Measurements from ENCODE around the gene SH3BP5.

- TF ChIP-seq CTCF (conservative IDR thresholded peaks at IDR 0.05 in 1 of 2, IDR thresholded peaks at IDR 0.05 in 1 of 2; ENCODE audit: extremely low read depth in 1 of 2, insufficient read depth in 1 of 2, low read depth in 1 of 2, low read length in 2 of 2) (no peak), EZH2 (IDR thresholded peaks at IDR 0.05; ENCODE audit: borderline replicate concordance, low read length) (no peak)
These were observed 110.7 kb downstream of the SH3BP5 start for GRCh38 chr3:15221574-15222217.

Data from mammary epithelial cell (primary cell).